A673 (cell line): ENCODE data around the gene VAC14.

Experiments
- CTCF ChIP-seq: fragments of 300-800, 200-600 bp; sonication (generic); conservative IDR thresholded peaks from 2 replicates; pipeline ENCODE4 v1.5.1; 2017; ENCODE audit warnings: low read depth, mild to moderate bottlenecking, antibody characterized with exemption, low read length, moderate library complexity, mixed read lengths
- EZH2 ChIP-seq: fragments of 200-600 bp; sonication (generic); IDR thresholded peaks from 2 replicates; pipeline ENCODE4 v1.6.1; 2017; ENCODE audit warnings: borderline replicate concordance, low read depth, mild to moderate bottlenecking, mixed read lengths, antibody characterized with exemption, low read length; ENCODE audit not compliant: poor library complexity, severe bottlenecking

GRCh38 chr16:70712942-70713341, 88.0 kb downstream of the VAC14 start:
- TF ChIP-seq EZH2 = no peak
- no peak for TF ChIP-seq CTCF
